Activated T-cell treated with anti-CD3 and anti-CD28 coated beads, Interleukin-2, amount 50 U/mL, for 24 hours (primary cell): ENCODE data around the gene AGAP6.
"Not testable (repeated sequence)": the region's sequence is repeated elsewhere in the genome, so short reads cannot be mapped to it uniquely, and the experiment has no call there.

ENCODE experiments used
- DNase-seq: peaks from one replicate; pipeline ENCODE4 v3.0.0-alpha.2; 2020
- H3K27ac Mint-ChIP-seq: 2 replicates; pipeline ENCODE4 v1.8.0; 2020; ENCODE audit warnings: mild to moderate bottlenecking, mixed read lengths
- H3K27me3 Mint-ChIP-seq: 2 replicates; pipeline ENCODE4 v1.8.0; 2020; ENCODE audit warnings: mixed read lengths
- H3K36me3 Mint-ChIP-seq: 2 replicates; pipeline ENCODE4 v1.8.0; 2020; ENCODE audit warnings: low read depth, mixed read lengths
- H3K4me1 Mint-ChIP-seq: 2 replicates; pipeline ENCODE4 v1.8.0; 2020; ENCODE audit warnings: low read depth, mixed read lengths
- H3K4me3 Mint-ChIP-seq: 2 replicates; pipeline ENCODE4 v1.8.0; 2020; ENCODE audit warnings: mild to moderate bottlenecking, moderate library complexity, mixed read lengths
- H3K9me3 Mint-ChIP-seq: 2 replicates; pipeline ENCODE4 v1.8.0; 2020; ENCODE audit warnings: mixed read lengths

AGAP6 gene

GRCh38 chr10:50015596-50016220 is 27.5 kb downstream of the AGAP6 start:
- not testable (repeated sequence) for H3K9me3 Mint-ChIP-seq, H3K27ac Mint-ChIP-seq, DNase-seq, H3K27me3 Mint-ChIP-seq, H3K4me1 Mint-ChIP-seq, H3K36me3 Mint-ChIP-seq, H3K4me3 Mint-ChIP-seq

- H3K27ac Mint-ChIP-seq, H3K36me3 Mint-ChIP-seq, H3K27me3 Mint-ChIP-seq, H3K4me3 Mint-ChIP-seq, DNase-seq, H3K9me3 Mint-ChIP-seq, H3K4me1 Mint-ChIP-seq: not testable (repeated sequence)
These were observed 28.7 kb downstream of the AGAP6 start for GRCh38 chr10:50016926-50017325.

GRCh38 chr10:50017646-50018045 is 29.4 kb downstream of the AGAP6 start:
- not testable (repeated sequence) for DNase-seq, H3K4me3 Mint-ChIP-seq, H3K9me3 Mint-ChIP-seq, H3K27me3 Mint-ChIP-seq, H3K27ac Mint-ChIP-seq, H3K36me3 Mint-ChIP-seq, H3K4me1 Mint-ChIP-seq

- not testable (repeated sequence) for H3K27ac Mint-ChIP-seq, H3K4me3 Mint-ChIP-seq, H3K27me3 Mint-ChIP-seq, H3K36me3 Mint-ChIP-seq, H3K4me1 Mint-ChIP-seq, DNase-seq, H3K9me3 Mint-ChIP-seq
These were observed 31.1 kb downstream of the AGAP6 start for GRCh38 chr10:50019279-50019678.

GRCh38 chr10:50020451-50021024 is 32.3 kb downstream of the AGAP6 start:
- not testable (repeated sequence) for H3K27ac Mint-ChIP-seq, DNase-seq, H3K36me3 Mint-ChIP-seq, H3K9me3 Mint-ChIP-seq, H3K4me1 Mint-ChIP-seq, H3K4me3 Mint-ChIP-seq
- peaks cover 11% of the 10 kb centered on the region for H3K27me3 Mint-ChIP-seq

GRCh38 chr10:50021646-50022045 is 33.4 kb downstream of the AGAP6 start:
- H3K27me3 Mint-ChIP-seq = peaks cover 22% of the 10 kb centered on the region
- no peak overlapping the region for H3K4me3 Mint-ChIP-seq
- H3K36me3 Mint-ChIP-seq = no peaks in the 10 kb centered on the region
- H3K9me3 Mint-ChIP-seq = no peaks in the 10 kb centered on the region
- H3K4me1 Mint-ChIP-seq = no peaks in the 10 kb centered on the region
- H3K27ac Mint-ChIP-seq = no peak overlapping the region
- DNase-seq = no peak

GRCh38 chr10:50024716-50025383 is 36.6 kb downstream of the AGAP6 start:
- not testable (repeated sequence) for H3K9me3 Mint-ChIP-seq, H3K4me3 Mint-ChIP-seq, H3K4me1 Mint-ChIP-seq, H3K27ac Mint-ChIP-seq, H3K36me3 Mint-ChIP-seq, DNase-seq
- H3K27me3 Mint-ChIP-seq = peaks cover 37% of the 10 kb centered on the region

- Mint-ChIP-seq H3K27ac (no peak overlapping the region), H3K4me1 (no peaks in the 10 kb centered on the region), H3K36me3 (no peaks in the 10 kb centered on the region), H3K4me3 (no peak overlapping the region), H3K27me3 (peaks cover 37% of the 10 kb centered on the region), H3K9me3 (no peaks in the 10 kb centered on the region)
- DNase-seq = no peak
These were observed 37.4 kb downstream of the AGAP6 start for GRCh38 chr10:50025627-50026026.

- Mint-ChIP-seq H3K4me3 (no peak overlapping the region), H3K4me1 (no peaks in the 10 kb centered on the region), H3K27me3 (peaks cover 37% of the 10 kb centered on the region), H3K27ac (no peak overlapping the region), H3K36me3 (no peaks in the 10 kb centered on the region), H3K9me3 (no peaks in the 10 kb centered on the region)
- no peak for DNase-seq
These were observed 39.0 kb downstream of the AGAP6 start for GRCh38 chr10:50027195-50027594.

- H3K36me3 Mint-ChIP-seq = no peaks in the 10 kb centered on the region
- peaks cover 4% of the 10 kb centered on the region for H3K27me3 Mint-ChIP-seq
- no peaks in the 10 kb centered on the region for H3K9me3 Mint-ChIP-seq
- no peak overlapping the region for H3K4me3 Mint-ChIP-seq
- H3K27ac Mint-ChIP-seq = no peak overlapping the region
- H3K4me1 Mint-ChIP-seq = no peaks in the 10 kb centered on the region
- no peak for DNase-seq
These were observed 45.3 kb downstream of the AGAP6 start for GRCh38 chr10:50033481-50033880.

GRCh38 chr10:50035337-50035736 is 47.1 kb downstream of the AGAP6 start:
- not testable (repeated sequence) for H3K4me1 Mint-ChIP-seq, H3K27ac Mint-ChIP-seq, DNase-seq, H3K36me3 Mint-ChIP-seq, H3K27me3 Mint-ChIP-seq, H3K4me3 Mint-ChIP-seq, H3K9me3 Mint-ChIP-seq

GRCh38 chr10:50044941-50045664 is 56.9 kb downstream of the AGAP6 start:
- Mint-ChIP-seq H3K27me3 (no peaks in the 10 kb centered on the region), H3K4me3 (no peak overlapping the region), H3K9me3 (no peaks in the 10 kb centered on the region), H3K27ac (no peak overlapping the region), H3K4me1 (no peaks in the 10 kb centered on the region), H3K36me3 (peaks cover 2% of the 10 kb centered on the region)
- no peak for DNase-seq

- not testable (repeated sequence) for H3K4me3 Mint-ChIP-seq, H3K27ac Mint-ChIP-seq, DNase-seq, H3K4me1 Mint-ChIP-seq, H3K27me3 Mint-ChIP-seq, H3K9me3 Mint-ChIP-seq, H3K36me3 Mint-ChIP-seq
These were observed 58.3 kb downstream of the AGAP6 start for GRCh38 chr10:50046457-50046856.

- H3K36me3 Mint-ChIP-seq, H3K9me3 Mint-ChIP-seq, H3K4me3 Mint-ChIP-seq, DNase-seq, H3K27me3 Mint-ChIP-seq, H3K4me1 Mint-ChIP-seq, H3K27ac Mint-ChIP-seq: not testable (repeated sequence)
These were observed 59.4 kb downstream of the AGAP6 start for GRCh38 chr10:50047594-50047993.
